ENCODE measurements around the gene GRM7.

Gene GRM7

DNA sequence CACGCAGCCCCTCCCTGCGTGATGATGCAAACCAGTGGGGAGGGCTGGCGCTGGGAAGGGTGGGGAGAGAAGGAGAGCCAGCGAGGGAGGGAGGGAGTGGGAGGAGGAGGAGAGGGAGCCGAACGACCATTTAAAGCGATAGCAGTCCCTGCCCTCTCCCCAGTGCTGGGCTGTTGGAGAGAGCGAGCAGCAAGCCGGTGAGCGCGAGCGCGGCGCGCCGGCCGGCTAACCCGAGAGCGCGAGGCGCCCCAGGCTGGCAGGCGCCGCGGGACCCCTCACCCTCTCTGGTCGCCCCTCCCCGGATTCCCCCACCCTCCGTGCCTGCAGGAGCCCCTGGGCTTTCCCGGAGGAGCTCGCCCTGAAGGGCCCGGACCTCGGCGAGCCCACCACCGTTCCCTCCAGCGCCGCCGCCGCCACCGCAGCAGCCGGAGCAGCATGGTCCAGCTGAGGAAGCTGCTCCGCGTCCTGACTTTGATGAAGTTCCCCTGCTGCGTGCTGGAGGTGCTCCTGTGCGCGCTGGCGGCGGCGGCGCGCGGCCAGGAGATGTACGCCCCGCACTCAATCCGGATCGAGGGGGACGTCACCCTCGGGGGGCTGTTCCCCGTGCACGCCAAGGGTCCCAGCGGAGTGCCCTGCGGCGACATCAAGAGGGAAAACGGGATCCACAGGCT lies at the start of gene GRM7:
Gene GRM7, plus strand, starts transcription at position 162 of the 671 bp plus-strand sequence.
- TF ChIP-seq, protein P1, sequence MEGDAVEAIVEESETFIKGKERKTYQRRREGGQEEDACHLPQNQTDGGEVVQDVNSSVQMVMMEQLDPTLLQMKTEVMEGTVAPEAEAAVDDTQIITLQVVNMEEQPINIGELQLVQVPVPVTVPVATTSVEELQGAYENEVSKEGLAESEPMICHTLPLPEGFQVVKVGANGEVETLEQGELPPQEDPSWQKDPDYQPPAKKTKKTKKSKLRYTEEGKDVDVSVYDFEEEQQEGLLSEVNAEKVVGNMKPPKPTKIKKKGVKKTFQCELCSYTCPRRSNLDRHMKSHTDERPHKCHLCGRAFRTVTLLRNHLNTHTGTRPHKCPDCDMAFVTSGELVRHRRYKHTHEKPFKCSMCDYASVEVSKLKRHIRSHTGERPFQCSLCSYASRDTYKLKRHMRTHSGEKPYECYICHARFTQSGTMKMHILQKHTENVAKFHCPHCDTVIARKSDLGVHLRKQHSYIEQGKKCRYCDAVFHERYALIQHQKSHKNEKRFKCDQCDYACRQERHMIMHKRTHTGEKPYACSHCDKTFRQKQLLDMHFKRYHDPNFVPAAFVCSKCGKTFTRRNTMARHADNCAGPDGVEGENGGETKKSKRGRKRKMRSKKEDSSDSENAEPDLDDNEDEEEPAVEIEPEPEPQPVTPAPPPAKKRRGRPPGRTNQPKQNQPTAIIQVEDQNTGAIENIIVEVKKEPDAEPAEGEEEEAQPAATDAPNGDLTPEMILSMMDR (IDR thresholded peaks at IDR 0.05; ENCODE audit: low read depth, low read length) = no peak
- H3K36me3 ChIP-seq = no peaks in the 10 kb centered on the region
- no peaks in the 10 kb centered on the region for H3K9me3 ChIP-seq (ENCODE audit: severe bottlenecking)
- H3K4me3 ChIP-seq (ENCODE audit: low read depth, low read length) = peak within 1 kb of the TSS; percentile 29
- H3K27me3 ChIP-seq (ENCODE audit: insufficient read depth, low read depth, severe bottlenecking) = peaks cover 58% of the 10 kb centered on the region
- DNase-seq = peak; percentile 24
- no peak within 1 kb of the TSS for H3K27ac ChIP-seq

DNA sequence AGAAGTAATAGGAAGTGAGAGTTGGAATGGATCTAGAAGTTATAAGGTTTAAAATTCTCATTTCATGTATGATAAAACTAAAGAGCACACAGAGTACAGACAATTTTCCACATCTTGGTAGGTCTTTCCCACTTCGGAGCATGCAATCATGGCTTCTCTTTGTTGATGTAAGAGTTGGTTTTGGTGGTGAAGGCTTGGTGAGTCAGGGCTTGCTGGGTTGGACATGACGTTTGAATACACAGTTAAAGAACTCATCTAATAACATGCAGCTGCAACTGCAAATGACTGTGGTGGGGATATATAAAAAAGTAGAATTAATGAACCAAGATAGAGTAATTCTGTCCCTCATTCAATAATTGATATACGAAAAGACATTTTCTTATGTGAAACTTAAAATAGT lies 39.5 kb upstream of the GRM7 start:
- H3K36me3 ChIP-seq = no peaks in the 10 kb centered on the region
- DNase-seq = no peak
- TF ChIP-seq, protein P1 (IDR thresholded peaks at IDR 0.05; ENCODE audit: low read depth, low read length) = no peak
- no peak overlapping the region for H3K4me3 ChIP-seq (ENCODE audit: low read depth, low read length)
- peaks cover 10% of the 10 kb centered on the region for H3K27me3 ChIP-seq (ENCODE audit: insufficient read depth, low read depth, severe bottlenecking)
- no peaks in the 10 kb centered on the region for H3K9me3 ChIP-seq (ENCODE audit: severe bottlenecking)
- no peak overlapping the region for H3K27ac ChIP-seq

DNA sequence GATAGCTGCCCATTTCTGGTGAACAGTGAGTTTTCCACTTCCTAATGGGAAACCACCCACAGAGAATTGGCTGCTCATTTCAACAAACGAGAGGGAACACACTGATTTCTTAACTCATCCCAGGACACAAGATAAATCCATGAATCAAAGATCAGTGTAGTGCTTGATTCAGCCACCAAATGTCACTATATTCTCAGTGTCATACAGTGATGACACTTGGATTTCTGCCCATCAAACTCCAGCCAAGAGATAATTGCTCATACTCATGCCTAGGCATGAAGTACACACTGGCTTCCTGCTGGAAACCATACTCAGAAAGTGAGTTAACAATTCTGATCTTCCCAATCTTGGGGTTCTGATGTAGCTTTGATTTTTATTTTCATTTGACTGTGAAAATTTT lies 35.4 kb upstream of the GRM7 start:
- Histone ChIP-seq H3K4me3 (ENCODE audit: low read depth, low read length) (no peak overlapping the region), H3K9me3 (ENCODE audit: severe bottlenecking) (no peaks in the 10 kb centered on the region), H3K27ac (no peak overlapping the region), H3K27me3 (ENCODE audit: insufficient read depth, low read depth, severe bottlenecking) (peaks cover 8% of the 10 kb centered on the region), H3K36me3 (no peaks in the 10 kb centered on the region)
- no peak for DNase-seq
- TF ChIP-seq, protein P1 (IDR thresholded peaks at IDR 0.05; ENCODE audit: low read depth, low read length) = no peak

DNA sequence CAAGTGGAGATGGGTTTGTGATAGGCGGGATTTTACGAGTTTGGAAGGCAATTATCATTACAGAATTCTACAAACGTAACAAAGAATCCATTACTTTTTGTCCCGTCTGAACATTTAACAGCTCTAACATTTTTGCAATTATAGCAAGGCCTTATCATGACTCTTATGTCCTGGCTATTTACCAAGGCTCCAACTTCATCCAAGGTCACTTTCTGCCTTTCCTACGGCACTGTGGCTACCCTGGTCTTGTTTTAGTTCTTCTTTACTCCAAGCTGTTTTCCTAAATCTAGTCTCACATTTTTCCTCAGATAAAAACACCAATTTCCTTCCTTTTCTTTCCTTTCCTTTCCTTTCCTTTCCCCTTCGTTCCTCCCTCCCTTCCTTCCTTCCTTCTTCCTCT lies 33.5 kb upstream of the GRM7 start:
- Histone ChIP-seq H3K27me3 (ENCODE audit: insufficient read depth, low read depth, severe bottlenecking) (no peaks in the 10 kb centered on the region), H3K9me3 (ENCODE audit: severe bottlenecking) (no peaks in the 10 kb centered on the region), H3K36me3 (no peaks in the 10 kb centered on the region), H3K4me3 (ENCODE audit: low read depth, low read length) (no peak overlapping the region), H3K27ac (no peak overlapping the region)
- TF ChIP-seq, protein P1 (IDR thresholded peaks at IDR 0.05; ENCODE audit: low read depth, low read length) = no peak
- no peak for DNase-seq

DNA sequence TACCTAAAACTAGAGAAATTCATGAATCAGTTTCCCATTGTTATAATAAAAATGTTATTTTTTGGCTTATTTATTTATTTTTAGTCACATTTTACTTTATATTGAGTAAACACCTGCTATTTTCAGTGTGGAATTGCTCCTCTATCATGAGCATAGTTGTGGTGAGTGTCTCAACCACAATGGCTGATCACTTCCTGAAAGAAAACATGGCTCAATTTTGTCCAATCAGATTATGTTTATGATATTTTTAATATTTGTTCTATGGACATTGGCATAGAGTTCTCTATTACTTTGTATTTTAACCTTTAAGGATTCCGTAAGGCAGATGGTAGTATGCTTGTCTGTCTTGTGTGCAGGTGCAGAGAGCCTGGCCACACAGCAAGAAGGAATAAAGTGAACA lies 16.2 kb upstream of the GRM7 start:
- Histone ChIP-seq H3K9me3 (ENCODE audit: severe bottlenecking) (no peaks in the 10 kb centered on the region), H3K4me3 (ENCODE audit: low read depth, low read length) (no peak overlapping the region), H3K27ac (no peak overlapping the region), H3K36me3 (no peaks in the 10 kb centered on the region), H3K27me3 (ENCODE audit: insufficient read depth, low read depth, severe bottlenecking) (peaks cover 2% of the 10 kb centered on the region)
- TF ChIP-seq, protein P1 (IDR thresholded peaks at IDR 0.05; ENCODE audit: low read depth, low read length) = no peak
- no peak for DNase-seq

DNA sequence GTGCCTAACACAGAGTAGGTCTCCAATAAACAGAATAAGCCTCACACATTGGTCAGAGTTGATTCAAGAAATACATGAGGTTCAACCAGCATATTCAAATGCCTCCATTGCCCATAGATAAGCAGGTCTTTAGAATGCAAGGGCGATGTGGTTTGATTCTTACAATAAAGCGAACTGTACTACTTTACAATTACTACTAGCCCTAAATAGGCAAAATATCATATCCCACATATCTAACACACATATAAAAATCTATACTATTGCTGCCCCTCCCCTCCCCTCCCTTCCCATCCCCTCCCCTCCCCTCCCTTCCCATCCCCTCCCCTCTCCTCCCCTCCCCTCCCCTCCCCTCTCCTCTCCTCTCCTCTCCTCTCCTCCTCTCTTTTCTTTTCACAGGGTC lies 6.7 kb upstream of the GRM7 start:
- no peak for DNase-seq
- TF ChIP-seq, protein P1 (IDR thresholded peaks at IDR 0.05; ENCODE audit: low read depth, low read length) = no peak

More for the DNA sequence above, 6.7 kb upstream of the GRM7 start:
- no peak overlapping the region for H3K27ac ChIP-seq
- no peak overlapping the region for H3K4me3 ChIP-seq (ENCODE audit: low read depth, low read length)
- no peaks in the 10 kb centered on the region for H3K36me3 ChIP-seq
- peaks cover 27% of the 10 kb centered on the region for H3K27me3 ChIP-seq (ENCODE audit: insufficient read depth, low read depth, severe bottlenecking)
- H3K9me3 ChIP-seq (ENCODE audit: severe bottlenecking) = no peaks in the 10 kb centered on the region
